ENCODE data around the gene SLC5A2. TPM values are rescaled to one million over a fixed set of nuclear protein-coding genes. Genes with fewer than 3 reads are reported as not detected.
A peak's percentile ranks its signal among the peaks of the same experiment; 100 is the strongest.
"Not testable (repeated sequence)": the region's sequence is repeated elsewhere in the genome, so short reads cannot be mapped to it uniquely, and the experiment has no call there.

The SLC5A2 gene
- total RNA-seq, 4 donors from 2014 or later: 0.33 TPM; not detected in 3

DNA sequence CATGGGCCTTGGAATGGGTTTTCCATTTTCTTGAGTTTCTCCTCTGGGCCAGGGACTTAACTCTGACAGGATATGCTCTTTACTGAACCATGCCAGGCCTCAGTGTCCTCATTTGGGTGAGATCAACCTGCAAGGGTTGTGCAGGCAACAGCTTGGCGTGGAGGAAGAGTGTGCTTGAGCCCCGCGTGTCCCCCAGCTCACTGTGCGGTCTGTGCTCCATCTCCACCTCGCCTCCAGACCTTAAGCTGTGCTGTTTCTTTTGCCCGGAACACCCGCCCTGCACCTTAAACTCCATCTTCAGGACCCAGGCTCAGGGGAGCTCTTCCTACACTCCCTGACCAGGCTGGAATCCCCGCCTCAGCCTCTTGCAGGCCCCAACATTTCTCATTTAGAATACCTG is 15.6 kb downstream of the SLC5A2 start:
- no peak for DNase-seq
- no peak overlapping the region for H3K4me3 ChIP-seq (replicated peaks in 1 of 3)
- TF ChIP-seq CTCF (IDR thresholded peaks at IDR 0.05) (no peak), POLR2A (IDR thresholded peaks at IDR 0.05) (no peak)
- H3K4me1 ChIP-seq: peaks cover 7 to 24% of the 10 kb centered on the region in 2 donors
- intact Hi-C loops (cut with DNase I): no loop called here
- H3K27ac ChIP-seq: no peak overlapping the region
- WGBS, 2 donors: 96 to 99% methylated on average over 8 of the region's 8 CpGs
- no peaks in the 10 kb centered on the region for H3K27me3 ChIP-seq
- no peaks in the 10 kb centered on the region for H3K9me3 ChIP-seq
- peaks cover 31 to 38% of the 10 kb centered on the region in 2 donors for H3K36me3 ChIP-seq

GRCh38 chr16:31499928-31500327 is 17.0 kb downstream of the SLC5A2 start:
- 94 to 97% methylated on average over 8 of the region's 8 CpGs for WGBS, 2 donors
- no peak overlapping the region for H3K27ac ChIP-seq
- H3K27me3 ChIP-seq: no peaks in the 10 kb centered on the region
- H3K4me1 ChIP-seq: peaks cover 7 to 37% of the 10 kb centered on the region in 2 donors
- TF ChIP-seq CTCF (IDR thresholded peaks at IDR 0.05): no peak
- no peak for TF ChIP-seq POLR2A (IDR thresholded peaks at IDR 0.05)
- H3K9me3 ChIP-seq: no peaks in the 10 kb centered on the region
- DNase-seq: no peak
- intact Hi-C loops (cut with DNase I): no loop called here
- no peak overlapping the region for H3K4me3 ChIP-seq (replicated peaks in 1 of 3)
- H3K36me3 ChIP-seq: peaks cover 26 to 35% of the 10 kb centered on the region in 2 donors

DNA sequence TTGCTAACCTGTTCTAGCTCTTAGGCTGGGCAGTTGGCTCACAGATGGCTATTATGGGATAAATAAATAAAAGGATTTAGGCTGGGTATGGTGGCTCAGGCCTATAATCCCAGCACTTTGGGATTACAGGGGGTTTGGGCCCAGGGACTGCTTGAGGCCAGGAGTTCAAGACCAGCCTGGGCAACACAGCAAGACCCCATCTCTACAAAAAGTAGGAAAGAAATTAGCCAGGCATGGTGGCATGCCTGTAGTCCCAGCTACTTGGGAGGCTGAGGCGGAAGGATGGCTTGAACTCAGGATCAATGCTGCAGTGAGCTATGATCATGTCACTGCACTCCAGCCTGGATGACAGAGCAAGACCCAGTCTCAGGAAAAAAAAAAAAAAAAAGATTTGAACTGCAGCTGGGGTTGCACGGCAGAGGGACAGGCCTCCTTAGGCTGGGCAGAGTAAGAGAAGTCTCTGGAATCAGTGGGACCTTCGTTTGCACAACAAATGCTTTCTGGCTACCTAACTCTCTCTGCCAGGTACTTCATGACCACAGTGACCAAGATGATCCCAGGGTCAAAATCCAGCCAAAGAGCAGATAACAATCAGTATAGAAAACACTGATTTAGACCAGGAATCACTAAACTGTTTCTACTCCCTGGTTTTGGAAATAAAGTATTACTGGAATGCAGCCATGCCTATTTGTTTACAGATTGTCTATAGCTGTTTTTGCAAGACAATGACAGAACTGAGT is 18.5 kb downstream of the SLC5A2 start:
- peaks cover 18 to 26% of the 10 kb centered on the region in 2 donors for H3K36me3 ChIP-seq
- H3K27me3 ChIP-seq: no peaks in the 10 kb centered on the region
- intact Hi-C loops (cut with DNase I): no loop called here
- no peaks in the 10 kb centered on the region for H3K9me3 ChIP-seq
- no peak overlapping the region for H3K27ac ChIP-seq
- peaks cover 7 to 44% of the 10 kb centered on the region in 2 donors for H3K4me1 ChIP-seq
- no peak for DNase-seq
- WGBS, 2 donors: 75 to 86% methylated on average over 3 of the region's 3 CpGs
- no peak for TF ChIP-seq POLR2A (IDR thresholded peaks at IDR 0.05)
- TF ChIP-seq CTCF (IDR thresholded peaks at IDR 0.05): no peak
- no peak overlapping the region for H3K4me3 ChIP-seq (replicated peaks in 1 of 3)

DNA sequence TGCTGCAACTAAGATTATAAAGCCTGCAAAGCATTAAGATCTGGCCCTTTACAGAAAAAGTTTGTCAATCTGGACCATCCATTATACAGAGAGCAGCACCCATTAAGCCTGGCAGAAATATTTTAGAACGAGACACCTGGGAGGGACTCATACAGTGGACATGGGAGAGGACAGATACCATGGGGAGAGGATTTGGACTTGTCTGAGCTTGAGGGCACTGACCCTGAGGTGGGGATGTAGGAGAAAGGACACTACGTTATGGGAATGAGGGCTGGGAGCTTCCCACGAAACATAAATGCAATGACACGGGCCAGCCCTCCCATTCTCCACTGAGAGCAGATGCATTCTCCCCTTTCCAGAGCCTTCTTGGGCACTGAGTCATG is 19.0 kb downstream of the SLC5A2 start:
- Histone ChIP-seq H3K27me3 (no peaks in the 10 kb centered on the region), H3K9me3 (no peaks in the 10 kb centered on the region), H3K4me1 (peaks cover 10 to 50% of the 10 kb centered on the region in 2 donors), H3K36me3 (peaks cover 14 to 22% of the 10 kb centered on the region in 2 donors), H3K4me3 (replicated peaks in 1 of 3) (no peak overlapping the region), H3K27ac (no peak overlapping the region)
- DNase-seq: no peak
- intact Hi-C loops (cut with DNase I): no loop called here
- TF ChIP-seq CTCF (IDR thresholded peaks at IDR 0.05) (no peak), POLR2A (IDR thresholded peaks at IDR 0.05) (no peak)
- WGBS, 2 donors: 95 to 97% methylated on average over 4 of the region's 4 CpGs

DNA sequence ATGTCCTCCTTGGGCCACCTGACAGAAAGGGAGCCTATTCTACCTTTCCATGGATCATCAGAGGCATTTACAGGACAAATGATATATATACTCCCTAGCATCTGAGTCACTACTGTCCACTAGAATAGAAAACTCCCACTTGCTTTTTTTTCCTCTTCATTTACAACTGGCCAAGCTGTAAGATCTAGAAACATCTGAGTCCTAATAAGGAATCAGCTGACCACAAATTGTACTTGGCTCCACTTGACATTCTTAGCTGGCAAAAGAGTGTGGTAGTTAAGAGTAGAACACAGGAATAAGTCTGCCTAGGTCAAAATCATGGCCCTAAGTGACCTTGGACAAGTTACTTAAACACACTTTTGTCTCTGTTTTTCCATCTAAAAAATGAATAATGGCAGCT is 20.1 kb downstream of the SLC5A2 start:
- H3K9me3 ChIP-seq: no peaks in the 10 kb centered on the region
- H3K27ac ChIP-seq: peak overlapping the region; percentile 45 to 82 (median 52)
- H3K4me1 ChIP-seq: peaks cover 17 to 56% of the 10 kb centered on the region in 2 donors
- no peaks in the 10 kb centered on the region for H3K27me3 ChIP-seq
- no peak overlapping the region for H3K4me3 ChIP-seq (replicated peaks in 1 of 3)
- intact Hi-C loops (cut with DNase I): no loop called here
- TF ChIP-seq POLR2A (IDR thresholded peaks at IDR 0.05) (no peak), CTCF (IDR thresholded peaks at IDR 0.05) (no peak)
- no peak for DNase-seq
- peaks cover 11 to 19% of the 10 kb centered on the region in 2 donors for H3K36me3 ChIP-seq

- intact Hi-C loops (cut with DNase I); DNase-seq; H3K4me3 ChIP-seq (replicated peaks in 1 of 3); H3K9me3 ChIP-seq; H3K27me3 ChIP-seq: not testable (repeated sequence)
- H3K36me3 ChIP-seq: peaks cover 5 to 13% of the 10 kb centered on the region in 2 donors
- peaks cover 17 to 56% of the 10 kb centered on the region in 2 donors for H3K4me1 ChIP-seq
- H3K27ac ChIP-seq: peak overlapping the region; percentile 45 to 82 (median 52)
- WGBS, 2 donors: 92 to 93% methylated on average over 8 of the region's 8 CpGs
These were observed 20.6 kb downstream of the SLC5A2 start for GRCh38 chr16:31503555-31503954.

Measured in thyroid gland (tissue), 4 donors.